GM21737 (cell line): Measurements from ENCODE around the gene EBP.

ENCODE experiments used
- ATAC-seq: cut with Tn5 transposase; IDR thresholded peaks from one replicate; pipeline ENCODE4 v1.9.1; 2021; ENCODE audit warnings: mild to moderate bottlenecking, moderate library complexity; ENCODE audit not compliant: unreplicated experiment

EBP gene

DNA sequence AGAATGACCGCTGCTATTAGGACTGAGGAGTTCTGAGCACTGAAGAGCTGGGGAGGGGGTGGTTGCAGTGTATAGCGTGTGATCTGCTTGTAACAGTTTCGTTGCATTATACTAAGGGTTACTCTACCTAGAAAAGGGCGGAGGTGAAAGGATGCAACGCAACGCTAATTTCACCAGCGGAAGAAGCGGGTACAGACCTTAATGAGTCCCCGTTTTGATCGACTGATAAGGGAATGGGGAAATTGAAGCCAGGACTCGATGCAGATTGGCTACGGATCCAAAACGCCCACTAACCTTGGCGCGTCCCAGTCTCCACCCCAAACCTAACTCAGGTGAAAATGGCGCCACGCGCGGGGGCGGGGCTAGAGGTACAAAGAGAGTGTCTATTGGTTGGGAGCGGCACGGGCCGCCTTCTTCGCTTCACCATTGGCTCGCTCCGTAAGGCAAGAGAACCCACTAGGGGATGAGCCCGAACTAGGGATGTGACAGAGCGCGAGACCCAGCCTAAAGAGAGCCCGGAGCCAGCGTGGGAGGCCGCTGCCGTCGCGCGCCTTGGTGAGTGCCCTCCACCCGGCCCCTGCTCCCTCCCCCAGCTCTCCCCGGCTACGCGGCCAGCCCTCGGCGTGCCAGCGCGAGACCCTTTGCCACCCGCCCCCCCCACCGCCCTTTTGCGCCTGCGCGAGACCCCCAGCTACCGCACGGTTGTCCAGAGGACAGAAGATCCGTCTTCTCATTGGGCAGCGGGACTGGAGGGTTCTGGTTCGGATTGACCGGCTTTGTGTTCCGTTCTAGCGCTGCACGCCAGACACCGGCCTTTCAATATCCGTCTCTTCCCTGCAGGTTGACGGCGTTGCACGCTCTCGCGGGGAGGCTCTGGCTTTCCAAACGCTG lies at the start of gene EBP:
EBP (plus strand) TSS at position 456 of the 891 bp plus-strand sequence. CDS start 1,964 bp downstream, outside the sequence.
- peak; percentile 95 for ATAC-seq

DNA sequence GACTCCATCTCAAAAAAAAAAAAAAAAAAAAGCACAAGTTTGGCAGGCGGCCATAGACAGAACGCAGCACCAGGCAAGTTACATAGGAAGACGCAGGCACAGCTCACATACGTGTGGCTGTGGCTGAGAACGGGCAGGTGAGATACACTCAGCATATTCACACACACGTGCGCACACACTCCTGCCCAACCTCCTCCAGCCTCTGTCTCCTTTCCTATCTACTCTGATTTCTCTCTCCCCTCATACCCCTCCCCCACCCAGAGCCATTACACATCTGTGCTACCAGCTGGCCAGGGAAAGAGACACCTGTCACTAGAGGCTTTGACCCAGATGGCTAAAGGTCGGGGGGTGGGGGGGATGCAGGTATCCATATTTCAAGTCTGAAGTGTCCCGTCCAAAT lies 49.4 kb upstream of the EBP start:
- no peak for ATAC-seq

DNA sequence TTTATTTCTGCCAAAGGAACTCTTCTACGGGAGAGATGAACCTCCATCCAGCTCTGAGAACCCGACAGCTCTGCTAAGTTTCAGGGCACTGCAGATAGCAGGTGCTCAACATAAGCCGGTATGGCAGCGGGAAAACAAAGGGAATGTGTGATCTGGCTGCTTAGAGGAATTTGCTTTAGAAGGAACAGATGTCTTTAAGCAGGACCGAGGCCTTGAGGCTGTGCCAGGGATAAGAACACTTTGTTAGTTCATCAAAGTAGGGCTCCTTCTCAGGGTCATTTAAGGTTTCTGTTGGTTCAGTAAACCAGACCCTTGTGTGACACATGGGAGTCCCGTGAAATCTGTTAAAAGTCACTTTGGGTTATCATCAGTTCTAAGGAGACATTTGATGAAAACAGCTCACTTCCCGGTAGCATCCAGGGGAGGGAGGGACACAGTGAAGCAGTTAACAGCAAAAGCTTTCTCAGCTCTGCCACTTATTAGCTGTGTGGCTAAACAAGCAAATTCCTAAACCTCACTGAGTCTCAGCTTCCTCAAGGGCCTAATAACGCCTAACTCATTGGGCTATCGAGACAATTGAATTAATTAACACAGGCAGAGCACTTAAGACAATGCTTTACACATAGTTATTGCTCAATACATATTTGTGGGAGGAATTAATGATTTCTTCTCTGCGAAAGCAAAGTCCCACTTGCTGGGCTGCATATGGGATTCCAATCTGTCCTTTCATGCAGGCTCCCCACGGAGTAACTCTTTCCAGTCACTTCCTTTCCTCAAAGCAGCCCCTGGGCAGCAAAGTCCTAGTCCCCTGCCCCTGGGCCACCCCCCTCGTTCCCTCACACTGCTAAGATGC lies 48.5 kb upstream of the EBP start:
- no peak for ATAC-seq

DNA sequence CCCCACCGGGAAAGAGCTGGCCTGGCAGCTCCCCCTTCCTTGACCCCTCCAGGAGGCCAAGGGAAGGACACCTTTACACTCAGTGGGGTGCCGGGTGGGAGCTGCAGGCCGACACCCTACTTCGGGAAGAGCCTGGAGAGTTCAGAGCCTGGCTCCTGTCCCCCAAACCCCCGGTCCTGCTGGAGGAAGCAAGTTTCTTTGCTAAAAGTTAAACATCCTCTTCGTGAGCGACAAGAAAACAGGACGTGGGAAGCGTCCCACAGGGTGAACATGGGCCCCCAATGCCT lies 48.0 kb upstream of the EBP start:
- no peak for ATAC-seq

DNA sequence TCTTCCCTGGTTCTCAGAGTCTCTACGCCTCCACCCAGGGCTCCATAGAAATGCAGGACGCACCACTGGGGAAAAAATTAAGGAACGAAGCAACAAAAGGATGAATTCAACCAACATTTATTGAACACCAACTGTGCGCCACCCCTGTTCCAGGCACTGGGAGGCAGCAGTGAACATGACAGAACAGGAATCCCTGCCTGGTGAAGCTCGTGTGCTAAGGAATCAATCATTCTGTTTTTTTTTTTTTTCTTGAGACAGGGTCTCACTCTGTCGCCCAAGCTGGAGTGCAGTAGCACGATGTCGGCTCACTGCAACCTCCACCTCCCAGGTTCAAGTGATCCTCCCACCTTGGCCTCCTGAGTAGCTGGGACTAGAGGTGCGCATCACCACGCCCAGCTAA lies 47.5 kb upstream of the EBP start:
- ATAC-seq = no peak

DNA sequence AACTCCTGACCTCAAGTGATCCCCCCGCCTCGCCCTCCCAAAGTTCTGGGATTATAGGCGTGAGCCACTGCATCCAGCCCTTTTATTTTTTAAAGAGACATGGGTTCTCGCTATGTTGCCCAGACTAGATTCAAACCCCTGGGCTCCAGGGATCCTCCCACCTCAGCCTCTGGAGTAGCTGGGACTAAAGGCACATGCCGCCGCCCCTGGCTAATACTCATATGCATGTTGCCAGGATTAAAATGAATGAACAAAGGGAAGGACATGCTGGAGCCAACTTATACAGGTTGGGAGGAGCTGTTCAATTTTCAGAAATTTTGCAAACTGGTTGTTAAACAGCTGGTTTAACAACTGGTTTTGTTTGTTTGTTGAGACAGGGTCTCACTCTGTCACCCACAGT lies 47.0 kb upstream of the EBP start:
- no peak for ATAC-seq

DNA sequence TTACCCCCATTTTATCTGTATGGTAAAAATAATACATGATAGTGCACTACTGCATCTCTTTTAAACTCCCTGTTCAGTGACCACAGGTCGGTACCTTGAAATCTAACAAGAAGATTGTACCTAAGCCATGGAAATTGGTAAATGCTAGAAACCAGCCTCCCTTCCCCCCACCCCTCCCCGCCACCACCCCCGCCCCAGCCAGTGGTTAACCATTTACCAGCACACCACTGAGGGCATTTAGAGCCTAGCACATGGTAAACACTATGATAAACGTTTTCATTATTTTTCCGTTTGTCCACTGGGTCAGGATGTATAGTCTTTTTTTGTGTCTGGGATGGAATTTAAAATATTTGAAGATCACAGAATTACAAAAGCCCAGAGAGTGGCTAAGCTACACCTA lies 46.3 kb upstream of the EBP start:
- ATAC-seq = no peak

DNA sequence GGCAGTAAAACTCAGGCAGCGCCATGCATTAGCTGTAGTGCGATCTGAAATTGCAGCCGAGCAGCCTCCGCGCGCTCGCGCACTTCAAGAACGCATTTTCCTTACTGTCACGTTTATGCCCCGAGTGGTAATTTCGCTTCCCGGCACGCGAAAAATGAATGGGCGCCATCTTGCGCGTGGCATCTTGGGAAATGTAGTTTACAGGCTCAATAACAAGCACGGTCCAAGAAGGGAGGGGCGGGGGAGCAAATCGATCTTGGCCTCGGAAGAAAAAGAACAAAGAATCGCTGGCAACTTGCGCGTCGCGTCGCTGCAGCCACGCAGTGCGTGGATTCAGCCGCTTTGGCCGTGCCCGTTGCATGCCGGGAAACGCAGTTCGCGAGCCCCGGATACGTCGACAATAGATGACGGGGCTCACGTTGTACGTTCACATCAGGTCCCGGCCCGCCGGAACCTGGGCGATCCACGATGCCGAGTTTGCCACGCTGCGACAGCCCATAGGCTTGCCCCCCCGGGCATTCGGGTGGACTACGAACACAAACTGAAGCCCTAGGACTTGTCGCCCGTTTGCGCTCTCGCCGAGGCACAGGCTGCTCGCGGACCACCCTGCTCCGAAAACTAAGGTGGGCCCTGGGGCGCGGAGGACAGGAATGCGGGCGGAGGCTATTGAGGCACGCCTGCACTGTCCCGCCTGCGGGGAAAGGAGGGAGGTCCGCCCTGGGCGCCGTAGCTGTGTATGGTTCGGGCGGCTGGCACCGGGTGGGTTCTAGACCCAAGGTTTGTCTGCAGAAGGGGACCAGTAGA lies 45.6 kb upstream of the EBP start, which contains the start of gene FTSJ1:
FTSJ1 (plus strand) TSS at position 426 of the 804 bp plus-strand sequence. CDS start 1,849 bp downstream, outside the sequence.
- peak; percentile 72 for ATAC-seq

DNA sequence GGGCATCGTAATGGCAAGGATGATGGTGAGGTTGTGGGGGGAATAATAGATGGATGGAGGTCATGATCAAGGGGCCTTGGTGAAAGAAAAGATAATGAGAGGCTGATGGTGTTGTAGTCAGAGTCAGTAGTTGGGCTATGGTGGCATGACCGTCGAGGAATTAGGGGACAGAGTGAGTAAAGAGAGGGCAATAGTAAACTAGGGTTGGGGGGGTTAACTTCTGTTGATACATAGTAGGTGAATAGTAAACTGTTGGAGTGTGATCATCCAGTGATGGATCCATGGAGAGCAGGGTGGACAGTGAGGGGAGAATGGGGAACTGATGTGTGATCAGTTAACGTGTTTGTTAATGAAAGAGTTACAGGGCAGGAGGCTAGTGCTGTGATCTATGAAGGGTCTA lies 44.7 kb upstream of the EBP start:
- no peak for ATAC-seq

DNA sequence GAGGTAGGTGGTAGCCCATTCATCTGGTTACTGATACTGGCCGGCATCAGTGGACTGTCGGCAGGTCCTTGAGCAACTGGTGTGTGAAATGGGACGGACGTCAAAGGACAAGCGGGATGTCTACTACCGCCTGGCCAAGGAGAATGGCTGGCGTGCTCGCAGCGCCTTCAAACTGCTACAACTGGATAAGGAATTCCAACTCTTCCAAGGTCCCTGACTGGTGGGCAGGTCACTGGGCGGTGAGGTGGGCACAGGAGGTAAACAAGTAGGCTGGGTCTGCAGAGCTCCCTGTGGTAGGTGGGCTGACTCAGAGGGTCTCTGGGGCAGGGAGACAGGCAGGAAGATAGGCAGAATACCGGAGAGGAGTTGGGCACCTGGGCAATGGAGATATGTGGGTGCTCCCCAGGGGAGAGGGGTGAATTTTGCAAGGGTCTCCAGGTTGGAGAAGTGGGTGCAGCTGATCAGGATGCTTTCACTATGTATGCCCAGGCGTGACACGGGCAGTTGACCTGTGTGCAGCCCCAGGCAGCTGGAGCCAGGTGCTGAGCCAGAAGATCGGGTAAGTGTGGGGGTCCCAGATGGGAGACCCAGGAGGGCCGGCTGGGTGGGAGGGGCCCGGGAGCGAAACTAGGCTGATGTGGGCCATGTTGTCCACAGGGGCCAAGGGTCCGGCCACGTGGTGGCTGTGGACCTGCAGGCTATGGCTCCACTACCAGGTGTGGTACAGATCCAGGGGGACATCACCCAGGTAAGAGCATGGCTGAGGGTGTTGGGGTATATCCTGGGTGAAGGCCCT lies 43.5 kb upstream of the EBP start:
- ATAC-seq = no peak

DNA sequence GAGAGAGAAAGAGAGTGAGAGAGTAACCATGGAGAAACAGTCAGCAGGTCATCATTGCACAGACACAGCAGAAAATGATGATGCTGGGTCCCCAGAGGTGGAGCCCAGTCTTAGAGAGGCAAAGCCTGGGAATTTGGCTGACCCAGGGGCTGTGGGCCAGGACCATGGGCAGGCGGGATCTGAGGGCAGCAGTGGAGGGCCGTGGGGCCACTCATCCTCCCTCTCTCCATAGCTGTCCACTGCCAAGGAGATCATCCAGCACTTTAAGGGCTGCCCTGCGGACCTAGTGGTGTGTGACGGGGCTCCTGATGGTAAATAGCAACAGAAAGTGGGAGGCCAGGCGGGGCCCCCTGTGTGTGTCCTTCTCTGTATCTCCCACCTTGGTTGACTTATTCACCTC lies 42.8 kb upstream of the EBP start:
- ATAC-seq = no peak

DNA sequence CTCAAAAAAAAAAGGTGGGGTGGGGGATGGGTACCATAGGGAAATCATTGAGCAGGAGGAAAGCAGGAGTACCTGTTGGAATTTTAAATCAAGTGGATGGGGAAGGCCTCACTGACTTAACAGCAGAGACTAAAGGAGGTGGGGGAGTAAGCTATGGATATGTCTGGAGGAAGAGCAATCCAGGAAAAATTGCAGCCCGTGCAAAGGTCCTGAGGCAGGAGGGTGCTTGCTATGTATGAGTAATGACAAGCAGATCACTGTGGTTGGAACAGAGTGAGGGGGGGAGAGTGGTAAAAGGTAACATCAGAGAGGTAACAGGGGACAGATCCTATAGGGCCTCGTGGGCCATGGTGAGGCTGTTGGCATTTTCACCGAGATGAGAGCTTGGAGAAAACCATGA lies 41.5 kb upstream of the EBP start:
- no peak for ATAC-seq

DNA sequence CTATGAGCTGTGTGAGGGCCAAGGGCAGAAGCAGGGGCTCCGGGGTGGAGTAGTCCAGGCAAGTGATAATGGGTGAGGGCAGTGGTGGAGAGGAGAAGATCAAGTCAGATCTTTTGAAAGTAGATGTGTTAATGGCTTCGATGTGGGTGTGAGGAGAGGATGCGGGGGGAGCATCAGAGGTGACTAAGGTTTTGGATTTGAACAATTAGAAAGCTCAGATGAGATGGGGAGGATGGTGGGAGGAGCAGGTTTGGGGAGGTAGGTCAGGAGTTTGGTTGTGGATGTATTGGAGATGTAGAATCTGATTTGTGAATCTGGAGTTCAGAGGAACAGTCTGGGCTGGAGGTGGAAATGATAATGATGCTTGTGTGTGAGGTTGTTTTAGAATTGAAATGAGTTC lies 41.0 kb upstream of the EBP start:
- ATAC-seq = no peak

DNA sequence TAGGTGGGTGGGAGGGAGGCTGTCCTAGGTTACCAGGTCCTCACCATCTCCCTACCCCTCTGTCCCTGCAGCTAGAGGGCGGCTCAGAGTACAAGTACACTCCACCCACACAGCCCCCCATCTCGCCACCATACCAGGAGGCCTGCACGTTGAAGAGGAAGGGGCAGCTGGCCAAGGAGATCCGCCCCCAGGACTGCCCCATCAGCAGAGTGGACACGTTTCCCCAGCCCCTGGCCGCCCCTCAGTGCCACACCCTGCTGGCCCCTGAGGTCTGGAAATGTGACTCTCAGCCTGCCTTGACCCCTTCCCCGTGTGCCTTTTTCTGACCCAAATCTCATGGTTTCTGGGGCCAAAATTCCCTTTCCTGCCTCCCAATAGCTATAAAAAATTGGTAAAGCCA lies 39.1 kb upstream of the EBP start:
- no peak for ATAC-seq

DNA sequence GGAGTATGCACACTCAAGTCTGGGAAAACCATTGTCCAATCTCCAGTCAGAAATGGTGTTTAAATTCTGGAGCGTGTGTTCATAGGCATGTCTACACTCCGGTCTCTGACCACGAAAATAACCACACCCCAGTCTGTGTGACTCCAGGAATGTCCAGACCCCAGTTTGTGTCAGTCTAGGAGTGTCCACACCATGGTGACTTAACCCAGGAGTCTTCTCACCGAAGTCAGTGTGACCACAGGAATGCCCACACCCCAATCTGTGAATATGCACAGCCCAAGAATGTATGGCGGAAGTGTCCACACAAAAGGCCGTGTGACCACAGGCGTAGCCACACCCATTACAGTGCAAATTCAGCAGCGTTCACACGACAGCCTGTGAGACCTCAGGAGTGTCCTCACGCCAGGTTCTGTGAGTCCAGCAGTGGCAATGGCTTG lies 34.2 kb upstream of the EBP start:
- no peak for ATAC-seq

DNA sequence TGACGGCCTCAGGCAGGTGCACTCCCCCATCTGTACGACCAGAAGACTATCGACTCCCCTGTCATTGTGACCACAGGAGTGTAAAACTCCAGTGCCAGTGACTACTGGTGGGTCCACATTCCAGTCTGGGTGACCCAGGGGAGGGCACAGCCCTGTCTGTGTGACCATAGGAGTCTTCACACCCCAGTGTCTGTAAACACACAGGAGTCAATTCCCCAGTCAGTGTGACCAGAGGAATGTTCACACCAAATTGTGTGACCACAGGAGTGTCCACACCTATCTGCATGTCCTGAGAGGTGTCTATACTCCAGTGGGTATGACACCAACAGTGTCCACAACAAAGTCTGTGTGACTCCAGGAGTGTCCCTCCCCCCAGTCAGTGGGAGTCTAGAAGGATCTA lies 33.6 kb upstream of the EBP start:
- no peak for ATAC-seq

DNA sequence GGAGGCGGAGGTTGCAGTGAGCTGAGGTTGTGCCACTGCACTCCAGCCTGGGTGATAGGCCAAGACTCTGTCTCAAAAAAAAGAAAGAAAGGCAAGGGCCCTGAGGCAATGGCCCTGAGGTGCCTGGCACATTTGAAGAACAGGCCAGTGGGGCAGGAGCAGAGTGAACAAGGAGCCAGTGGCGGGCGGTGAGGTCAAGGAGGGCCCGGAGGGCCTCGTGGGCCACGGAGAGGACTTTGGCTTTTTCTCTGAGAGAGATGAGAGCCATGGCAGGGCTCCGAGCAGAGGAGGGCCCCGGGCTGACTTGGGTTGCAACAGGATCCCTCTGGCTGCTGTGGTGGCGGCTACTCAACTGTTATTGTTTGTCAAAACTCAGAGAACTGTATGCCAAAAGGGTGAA lies 32.3 kb upstream of the EBP start:
- ATAC-seq = no peak

DNA sequence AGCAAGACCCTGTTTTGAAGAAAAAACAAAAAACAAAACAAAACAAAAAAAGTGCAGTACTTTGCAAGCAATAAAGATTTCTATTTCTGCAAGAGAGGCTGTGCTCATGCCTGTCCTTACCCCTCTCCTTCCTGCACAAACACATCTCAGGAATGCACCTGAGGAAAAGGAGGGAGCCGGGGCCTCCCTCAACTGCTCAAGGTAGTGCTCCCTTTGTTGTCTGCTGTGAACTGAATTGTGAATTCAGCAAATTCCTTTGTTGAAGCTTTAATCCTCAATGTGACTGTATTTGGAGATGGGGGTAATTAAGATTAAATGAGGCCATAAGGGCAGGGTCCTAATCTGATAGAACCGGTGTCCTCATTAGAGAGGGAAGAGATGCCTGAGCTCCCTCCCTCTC lies 31.7 kb upstream of the EBP start:
- ATAC-seq = no peak

DNA sequence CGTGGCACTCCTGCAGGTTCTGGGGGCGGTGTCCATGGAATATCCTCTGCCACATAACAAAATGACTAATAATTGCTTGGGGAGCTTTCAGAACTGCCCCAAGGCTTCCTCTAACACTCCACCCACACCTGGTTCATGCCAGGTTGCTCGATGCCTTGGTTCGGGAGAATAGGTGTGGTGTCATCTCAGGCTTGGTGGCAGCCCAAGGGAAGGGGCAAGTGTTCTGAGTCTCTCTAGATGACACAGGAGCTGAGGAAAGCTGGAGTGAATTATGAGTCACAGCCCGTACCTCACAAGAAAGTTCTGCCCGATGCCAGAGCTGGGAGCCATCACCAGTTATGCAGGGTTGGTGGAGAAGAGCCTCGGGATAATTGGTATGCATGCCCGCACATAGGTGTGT lies 30.9 kb upstream of the EBP start:
- no peak for ATAC-seq

DNA sequence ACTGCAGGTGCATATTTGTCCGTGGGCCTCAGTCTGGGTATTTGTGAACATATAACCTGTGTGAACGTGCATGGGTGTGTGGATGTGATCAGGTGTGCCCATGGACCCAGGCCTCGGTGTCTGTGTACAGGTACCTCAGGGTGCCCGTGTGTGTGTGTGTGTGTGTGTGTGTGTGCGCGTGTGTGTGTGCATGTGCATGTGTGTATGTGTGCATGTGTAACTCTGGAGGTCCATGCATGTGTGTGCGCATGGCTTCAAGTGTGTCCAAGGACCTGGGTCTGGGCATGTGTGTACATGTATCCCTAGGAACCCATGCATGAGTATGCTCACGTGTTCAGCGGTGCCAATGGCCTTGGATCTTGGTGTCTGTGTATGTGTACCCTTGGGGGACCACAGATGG lies 29.8 kb upstream of the EBP start:
- ATAC-seq = no peak
